ENCODE data around the gene INTS6.

- TF ChIP-seq CTCF (IDR thresholded peaks at IDR 0.05) (no peak), POLR2A (IDR thresholded peaks at IDR 0.05) (no peak)
Observed at GRCh38 chr13:51341232-51341631, 111.6 kb downstream of the INTS6 start.
